Naive thymus-derived CD8-positive, alpha-beta T cell (primary cell): ENCODE measurements around the gene CASKIN2. TPM values are rescaled to one million over a fixed set of nuclear protein-coding genes. Genes with fewer than 3 reads are reported as not detected.

Source experiments
- ATAC-seq, 2 donors: fragments of 150-1000 bp; cut with Tn5 transposase in 1 of 2; sonication (Bioruptor Pico), chemical (Tn5 transposase) in 1 of 2; 1 replicate in 1 of 2; 2 replicates in 1 of 2; pipeline ENCODE4 v1.10.0; 2021; ENCODE audit warnings: mild to moderate bottlenecking in 2 of 2, moderate library complexity in 2 of 2
- POLR2A ChIA-PET: fragments of 350-600 bp; sonication (Branson Sonifier 250); formaldehyde crosslinking; loops from one replicate; lab custom pipeline; 2021; ENCODE audit warnings: antibody characterized with exemption; lab: Charles Lee
- DNase-seq, 10 donors: peaks; one replicate each; pipeline versions ENCODE4 v3.0.0 to v3.0.0-alpha.2; 2020 to 2022
- H3K27ac Mint-ChIP-seq, 10 donors: one replicate each; pipeline ENCODE4 v1.8.0; 2020 to 2022; ENCODE audit warnings: mild to moderate bottlenecking in 10 of 10, mixed read lengths in 10 of 10, moderate library complexity in 4 of 10, inconsistent platforms in 1 of 10
- H3K27me3 Mint-ChIP-seq, 5 donors: one replicate each; pipeline ENCODE4 v1.8.0; 2021 to 2022; ENCODE audit warnings: mixed read lengths in 5 of 5
- H3K36me3 Mint-ChIP-seq, 3 donors: one replicate each; pipeline ENCODE4 v1.8.0; 2020 to 2022; ENCODE audit warnings: mixed read lengths in 3 of 3, mild to moderate bottlenecking in 2 of 3, inconsistent platforms in 1 of 3
- H3K4me1 Mint-ChIP-seq, 4 donors: one replicate each; pipeline ENCODE4 v1.8.0; 2021 to 2022; ENCODE audit warnings: mixed read lengths in 4 of 4
- H3K4me3 Mint-ChIP-seq, 10 donors: one replicate each; pipeline ENCODE4 v1.8.0; 2020 to 2022; ENCODE audit warnings: mild to moderate bottlenecking in 10 of 10, mixed read lengths in 10 of 10, moderate library complexity in 6 of 10, inconsistent platforms in 1 of 10
- H3K9me3 Mint-ChIP-seq, 9 donors: one replicate each; pipeline ENCODE4 v1.8.0; 2020 to 2022; ENCODE audit warnings: mixed read lengths in 9 of 9, mild to moderate bottlenecking in 3 of 9, inconsistent platforms in 1 of 9, moderate library complexity in 1 of 9
- polyA plus RNA-seq, 3 donors: library from polyadenylated mRNA; unstranded; fragments of 300-500 nt; fragmentation: Illumina TruSeq; gene quantifications; one replicate each; pipeline ENCODE4 v1.2.3, GENCODE V29; 2021
- total RNA-seq, 8 experiments: library from RNA in 2 of 8; stranded (reverse) in 2 of 8; gene quantifications; one replicate each; pipeline ENCODE4 v1.2.3 and lab custom pipeline; 2021 to 2026

Gene CASKIN2
- total and polyA plus RNA-seq, 5 experiments from 2014 or later, result 0.05 to 0.80 (median 0.62) TPM

- H3K4me1 Mint-ChIP-seq, result peaks cover 0 to 6% (median 1%) of the 10 kb centered on the region in 4 donors
- no peaks in the 10 kb centered on the region for H3K27me3 Mint-ChIP-seq
- peaks cover 0 to 5% (median 0%) of the 10 kb centered on the region in 3 donors for H3K36me3 Mint-ChIP-seq
- no peak for DNase-seq
- no peaks in the 10 kb centered on the region for H3K9me3 Mint-ChIP-seq
- no peak overlapping the region for H3K4me3 Mint-ChIP-seq
- POLR2A ChIA-PET, result interaction anchor here (0.9 kb wide), 1 partner anchor 45 kb away, joined by 3 read pairs; no protein-coding TSS in a partner anchor
- no peak for ATAC-seq
- H3K27ac Mint-ChIP-seq, result no peak overlapping the region
Observed at GRCh38 chr17:75542728-75543336, 27.5 kb upstream of the CASKIN2 start.

GRCh38 chr17:75542229-75542628 lies 26.9 kb upstream of the CASKIN2 start:
- Mint-ChIP-seq H3K36me3 (peaks cover 0 to 2% (median 0%) of the 10 kb centered on the region in 3 donors), H3K27ac (no peak overlapping the region), H3K4me1 (peaks cover 0 to 6% (median 1%) of the 10 kb centered on the region in 4 donors), H3K9me3 (no peaks in the 10 kb centered on the region), H3K4me3 (no peak overlapping the region), H3K27me3 (no peaks in the 10 kb centered on the region)
- ATAC-seq (no peak), DNase-seq (no peak)
- POLR2A ChIA-PET, result interaction anchor here (0.9 kb wide), 1 partner anchor 46 kb away, joined by 3 read pairs; no protein-coding TSS in a partner anchor

- peak overlapping the region in 2 of 10 donors; percentile 71 to 75 for H3K27ac Mint-ChIP-seq
Observed at GRCh38 chr17:75540923-75541503, 25.7 kb upstream of the CASKIN2 start.

GRCh38 chr17:75539967-75540729 lies 24.8 kb upstream of the CASKIN2 start:
- Mint-ChIP-seq H3K4me3 (no peak overlapping the region), H3K27ac (peak overlapping the region in 2 of 10 donors; percentile 71 to 75), H3K36me3 (peaks cover 0 to under 1% (median 0%) of the 10 kb centered on the region in 3 donors), H3K9me3 (no peaks in the 10 kb centered on the region), H3K4me1 (peaks cover 9 to 12% (median 9%) of the 10 kb centered on the region in 4 donors), H3K27me3 (no peaks in the 10 kb centered on the region)
- POLR2A ChIA-PET, result interaction anchor here (0.7 kb wide), 1 partner anchor 173 kb away, joined by 5 read pairs; no protein-coding TSS in a partner anchor
- ATAC-seq, result no peak
- DNase-seq, result no peak

More at GRCh38 chr17:75540923-75541503, 25.7 kb upstream of the CASKIN2 start:
- H3K4me1 Mint-ChIP-seq, result peaks cover under 1 to 6% (median 2%) of the 10 kb centered on the region in 4 donors
- no peak for ATAC-seq
- peaks cover 0 to 2% (median 0%) of the 10 kb centered on the region in 3 donors for H3K36me3 Mint-ChIP-seq
- no peaks in the 10 kb centered on the region for H3K9me3 Mint-ChIP-seq
- no peak overlapping the region for H3K4me3 Mint-ChIP-seq
- DNase-seq, result no peak
- POLR2A ChIA-PET, result no interaction called here
- H3K27me3 Mint-ChIP-seq, result no peaks in the 10 kb centered on the region

- Mint-ChIP-seq H3K9me3 (no peaks in the 10 kb centered on the region), H3K4me3 (peak overlapping the region in 2 of 10 donors; percentile 14 to 39), H3K4me1 (peaks cover 9 to 30% (median 18%) of the 10 kb centered on the region in 4 donors), H3K36me3 (peaks cover 0 to 12% (median 2%) of the 10 kb centered on the region in 3 donors), H3K27ac (peak overlapping the region in 4 of 10 donors; percentile 3 to 85 (median 24)), H3K27me3 (no peaks in the 10 kb centered on the region)
- POLR2A ChIA-PET, result no interaction called here
- no peak for ATAC-seq
- DNase-seq, result no peak
Observed at GRCh38 chr17:75536366-75536765, 21.0 kb upstream of the CASKIN2 start.

- Mint-ChIP-seq H3K27me3 (no peaks in the 10 kb centered on the region), H3K36me3 (peaks cover 0 to 12% (median 2%) of the 10 kb centered on the region in 3 donors), H3K4me3 (peak overlapping the region in 4 of 10 donors; percentile 45 to 66 (median 48)), H3K27ac (peak overlapping the region in 8 of 10 donors; percentile 29 to 95 (median 86)), H3K9me3 (no peaks in the 10 kb centered on the region), H3K4me1 (peaks cover 9 to 30% (median 18%) of the 10 kb centered on the region in 4 donors)
- ATAC-seq (no peak), DNase-seq (no peak)
- POLR2A ChIA-PET, result interaction anchor here (0.7 to 2.4 kb wide), 4 partner anchors 19 to 53 kb away, joined by 3 to 18 read pairs (median 6); partner anchors contain the start of gene TSEN54
Observed at GRCh38 chr17:75535871-75536270, 20.5 kb upstream of the CASKIN2 start.

- H3K9me3 Mint-ChIP-seq, result no peaks in the 10 kb centered on the region
- peaks cover 7 to 28% (median 18%) of the 10 kb centered on the region in 4 donors for H3K4me1 Mint-ChIP-seq
- DNase-seq, result peak in 8 of 10 donors; percentile 15 to 70 (median 48)
- ATAC-seq, result peak; percentile 94 to 95
- peak overlapping the region; percentile 49 to 95 (median 91) for H3K27ac Mint-ChIP-seq
- peak overlapping the region; percentile 34 to 81 (median 75) for H3K4me3 Mint-ChIP-seq
- H3K36me3 Mint-ChIP-seq, result peaks cover 0 to 12% (median 2%) of the 10 kb centered on the region in 3 donors
- H3K27me3 Mint-ChIP-seq, result no peaks in the 10 kb centered on the region
- POLR2A ChIA-PET, result interaction anchor here (1.2 to 2.4 kb wide), 4 partner anchors 10 to 53 kb away, joined by 4 to 18 read pairs (median 6); partner anchors contain the start of genes LLGL2 and TSEN54
Observed at GRCh38 chr17:75535119-75535537, 19.8 kb upstream of the CASKIN2 start.

GRCh38 chr17:75531721-75532072 lies 16.4 kb upstream of the CASKIN2 start:
- Mint-ChIP-seq H3K27me3 (no peaks in the 10 kb centered on the region), H3K27ac (no peak overlapping the region), H3K9me3 (no peaks in the 10 kb centered on the region), H3K36me3 (peaks cover 0 to 13% (median 2%) of the 10 kb centered on the region in 3 donors), H3K4me1 (peaks cover 7 to 36% (median 21%) of the 10 kb centered on the region in 4 donors), H3K4me3 (no peak overlapping the region)
- DNase-seq, result no peak
- POLR2A ChIA-PET, result no interaction called here
- ATAC-seq, result no peak

GRCh38 chr17:75530837-75531720 lies 15.7 kb upstream of the CASKIN2 start:
- H3K36me3 Mint-ChIP-seq, result peaks cover 0 to 13% (median 2%) of the 10 kb centered on the region in 3 donors
- no peak for DNase-seq
- H3K9me3 Mint-ChIP-seq, result no peaks in the 10 kb centered on the region
- no peak for ATAC-seq
- peaks cover 10 to 42% (median 27%) of the 10 kb centered on the region in 4 donors for H3K4me1 Mint-ChIP-seq
- POLR2A ChIA-PET, result no interaction called here
- H3K4me3 Mint-ChIP-seq, result no peak overlapping the region
- no peaks in the 10 kb centered on the region for H3K27me3 Mint-ChIP-seq
- no peak overlapping the region for H3K27ac Mint-ChIP-seq

GRCh38 chr17:75526555-75527270 lies 11.4 kb upstream of the CASKIN2 start:
- H3K36me3 Mint-ChIP-seq, result peaks cover 0 to 17% (median 3%) of the 10 kb centered on the region in 3 donors
- peak in 1 of 10 donors; percentile 14 for DNase-seq
- H3K9me3 Mint-ChIP-seq, result no peaks in the 10 kb centered on the region
- ATAC-seq, result no peak
- H3K27ac Mint-ChIP-seq, result peak overlapping the region in 6 of 10 donors; percentile 31 to 80 (median 51)
- H3K27me3 Mint-ChIP-seq, result no peaks in the 10 kb centered on the region
- POLR2A ChIA-PET, result interaction anchor here (0.6 to 1.2 kb wide), 7 partner anchors 10 to 1649 kb away, joined by 3 to 5 read pairs (median 4); partner anchors contain the start of gene TSEN54
- H3K4me1 Mint-ChIP-seq, result peaks cover 3 to 21% (median 12%) of the 10 kb centered on the region in 4 donors
- peak overlapping the region; percentile 71 to 88 (median 80) for H3K4me3 Mint-ChIP-seq
